Kasumi-1 (cell line): Measurements from ENCODE around the gene TOB2.
"Not testable (repeated sequence)": the region's sequence is repeated elsewhere in the genome, so short reads cannot be mapped to it uniquely, and the experiment has no call there.

Experiments
- DNase-seq, 2 experiments: peaks; one replicate each; lab custom pipeline; 2025; lab: John Stamatoyannopoulos, UW

TOB2 gene

GRCh38 chr22:41468381-41469217 is 22.0 kb upstream of the TOB2 start, which contains the start of the genes ACO2 and PHF5A:
ACO2 (plus strand) TSS chr22:41469117; CDS start chr22:41469147, 30 bp downstream.
PHF5A (minus strand) TSS chr22:41468692; CDS start chr22:41468653, 39 bp downstream.
- peak; percentile 98 to 99 for DNase-seq

- no peak for DNase-seq
Observed at GRCh38 chr22:41461901-41462300, 15.3 kb upstream of the TOB2 start.

- DNase-seq, result not testable (repeated sequence)
Observed at GRCh38 chr22:41460071-41460470, 13.5 kb upstream of the TOB2 start.

- no peak for DNase-seq
Observed at GRCh38 chr22:41459431-41459830, 12.8 kb upstream of the TOB2 start.

- DNase-seq, result no peak
Observed at GRCh38 chr22:41458161-41458728, 11.6 kb upstream of the TOB2 start.

GRCh38 chr22:41448189-41448808 is 1.7 kb upstream of the TOB2 start:
- DNase-seq, result peak; percentile 99 to 100

GRCh38 chr22:41447435-41448188 is 1.0 kb upstream of the TOB2 start:
- DNase-seq, result peak; percentile 64 to 68

- DNase-seq, result peak in 1 of 2 experiments; percentile 44
Observed at GRCh38 chr22:41446057-41446501, 522 bp downstream of the TOB2 start.

GRCh38 chr22:41445129-41446056 is 1.2 kb downstream of the TOB2 start:
- DNase-seq, result peak; percentile 31 to 46

GRCh38 chr22:41444360-41445128 is 2.1 kb downstream of the TOB2 start:
- DNase-seq, result peak; percentile 97 to 98

GRCh38 chr22:41442240-41442792 is 4.3 kb downstream of the TOB2 start:
- no peak for DNase-seq

GRCh38 chr22:41440511-41440910 is 6.1 kb downstream of the TOB2 start:
- DNase-seq, result not testable (repeated sequence)

- no peak for DNase-seq
Observed at GRCh38 chr22:41437198-41437597, 9.4 kb downstream of the TOB2 start.

GRCh38 chr22:41436322-41437113 is 10.1 kb downstream of the TOB2 start:
- no peak for DNase-seq

GRCh38 chr22:41435560-41435959 is 11.0 kb downstream of the TOB2 start:
- no peak for DNase-seq

- DNase-seq, result not testable (repeated sequence)
Observed at GRCh38 chr22:41434361-41435003, 12.1 kb downstream of the TOB2 start.

- DNase-seq, result not testable (repeated sequence)
Observed at GRCh38 chr22:41433480-41433879, 13.1 kb downstream of the TOB2 start.

GRCh38 chr22:41431656-41432055 is 14.9 kb downstream of the TOB2 start:
- no peak for DNase-seq
